ENCODE results near the gene HNF4A.

HNF4A gene

DNA sequence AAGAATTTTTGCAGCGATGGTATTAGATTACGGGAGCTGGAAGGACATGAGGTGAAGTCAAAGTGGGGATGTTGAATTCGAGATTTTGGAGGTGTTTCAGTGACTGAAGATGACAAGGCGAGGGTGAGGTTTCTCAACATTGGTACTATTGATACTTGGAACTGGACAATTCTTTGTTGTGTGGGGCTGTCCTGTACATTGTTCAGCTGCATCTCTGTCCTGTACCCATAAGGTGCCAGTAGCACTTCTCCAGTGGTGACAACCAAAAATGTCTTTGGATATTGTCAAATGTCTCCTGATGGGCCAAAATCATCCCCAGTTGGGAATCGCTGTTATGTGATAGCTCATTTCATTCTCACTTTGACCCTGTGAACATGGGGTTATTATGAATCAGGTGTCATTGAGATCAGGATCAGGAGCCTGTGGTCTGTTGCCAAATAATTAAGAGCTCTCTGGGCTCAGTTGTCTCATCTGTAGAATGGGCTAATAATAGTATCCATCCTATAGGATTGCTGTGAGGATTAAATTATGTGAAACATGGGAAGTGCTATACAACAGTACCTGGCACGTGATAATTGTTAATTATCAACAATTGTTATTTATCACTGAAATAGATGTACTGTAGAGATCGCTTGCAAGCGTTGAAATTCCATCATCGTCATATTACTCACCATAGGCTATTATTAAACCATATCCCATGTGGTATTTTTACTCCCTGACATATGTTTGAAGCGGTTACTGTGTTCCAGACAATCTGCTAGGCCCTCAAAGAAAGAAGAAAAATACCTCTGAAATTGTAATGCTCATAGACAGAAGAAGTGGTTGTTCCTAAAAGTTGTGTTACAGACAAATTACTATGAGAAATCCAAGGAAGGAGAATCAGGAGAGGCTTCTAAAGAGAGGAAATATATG, 71.6 kb downstream of the HNF4A start:
- Histone ChIP-seq H3K9me3 (ENCODE audit: insufficient read depth, low read depth, low read length) (no peaks in the 10 kb centered on the region), H3K4me1 (ENCODE audit: insufficient read depth, low read length) (no peaks in the 10 kb centered on the region), H3K4me3 (ENCODE audit: low read length) (no peak overlapping the region), H3K27ac (ENCODE audit: low read length) (no peak overlapping the region), H3K9ac (ENCODE audit: low read depth, low read length) (no peak overlapping the region), H3K27me3 (ENCODE audit: insufficient read depth, low read length) (no peaks in the 10 kb centered on the region), H3K36me3 (ENCODE audit: insufficient read depth, low read depth, low read length) (no peaks in the 10 kb centered on the region)

DNA sequence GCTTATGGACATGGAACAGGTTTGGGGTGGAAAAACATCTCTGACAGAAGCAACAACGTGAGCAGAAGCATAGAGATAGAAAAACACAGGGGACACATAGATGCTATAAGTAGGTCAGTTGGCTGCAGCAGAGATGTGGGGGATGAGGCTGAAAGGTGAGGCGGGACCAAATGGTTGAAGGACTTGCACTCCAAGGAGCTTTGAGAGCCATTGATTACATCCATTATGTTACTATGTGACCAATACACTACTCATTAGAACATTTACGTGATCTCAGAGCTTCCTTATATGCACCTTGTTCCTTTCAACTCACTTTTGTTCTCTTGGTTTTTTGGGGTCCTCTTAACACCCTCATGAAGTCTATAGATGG, 72.3 kb downstream of the HNF4A start:
- H3K27me3 ChIP-seq (ENCODE audit: insufficient read depth, low read length) = no peaks in the 10 kb centered on the region
- no peaks in the 10 kb centered on the region for H3K36me3 ChIP-seq (ENCODE audit: insufficient read depth, low read depth, low read length)
- no peak overlapping the region for H3K27ac ChIP-seq (ENCODE audit: low read length)
- no peaks in the 10 kb centered on the region for H3K4me1 ChIP-seq (ENCODE audit: insufficient read depth, low read length)
- no peaks in the 10 kb centered on the region for H3K9me3 ChIP-seq (ENCODE audit: insufficient read depth, low read depth, low read length)
- no peak overlapping the region for H3K4me3 ChIP-seq (ENCODE audit: low read length)
- no peak overlapping the region for H3K9ac ChIP-seq (ENCODE audit: low read depth, low read length)

DNA sequence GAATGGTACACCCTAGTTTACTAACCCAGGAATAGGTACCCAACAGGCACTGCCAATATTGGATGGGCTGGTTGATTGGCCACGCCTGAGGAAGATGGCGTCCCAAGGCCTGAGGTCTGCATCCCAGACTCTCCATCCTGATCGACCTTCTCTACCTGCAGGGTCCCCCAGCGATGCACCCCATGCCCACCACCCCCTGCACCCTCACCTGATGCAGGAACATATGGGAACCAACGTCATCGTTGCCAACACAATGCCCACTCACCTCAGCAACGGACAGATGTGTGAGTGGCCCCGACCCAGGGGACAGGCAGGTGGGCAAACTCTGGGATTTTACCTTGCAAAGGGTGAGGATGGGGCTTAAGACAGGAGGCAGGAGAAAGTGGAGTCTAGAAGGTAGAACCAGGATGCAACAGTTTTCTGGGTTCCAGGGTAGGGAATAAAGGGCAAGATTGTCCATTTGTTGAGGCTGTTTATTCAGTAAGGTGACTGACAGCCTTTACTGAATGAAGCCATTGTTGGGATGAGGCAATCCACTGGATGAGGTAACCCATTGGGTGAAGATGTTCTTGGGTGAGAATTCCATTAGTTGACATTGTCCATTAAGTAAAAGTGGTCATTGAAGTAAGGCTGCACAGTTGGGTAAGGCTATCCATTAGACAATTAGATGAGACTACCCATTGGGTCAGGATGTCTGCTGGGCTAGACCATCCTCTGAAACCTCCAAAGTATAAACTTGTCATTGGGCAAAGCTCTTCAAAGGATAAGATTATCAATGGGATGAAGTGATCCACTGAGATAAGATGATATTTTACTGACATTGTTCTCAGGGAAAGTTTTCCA, 72.9 kb downstream of the HNF4A start:
- Histone ChIP-seq H3K27ac (ENCODE audit: low read length) (no peak overlapping the region), H3K36me3 (ENCODE audit: insufficient read depth, low read depth, low read length) (no peaks in the 10 kb centered on the region), H3K4me3 (ENCODE audit: low read length) (no peak overlapping the region), H3K9ac (ENCODE audit: low read depth, low read length) (no peak overlapping the region), H3K27me3 (ENCODE audit: insufficient read depth, low read length) (no peaks in the 10 kb centered on the region), H3K4me1 (ENCODE audit: insufficient read depth, low read length) (no peaks in the 10 kb centered on the region), H3K9me3 (ENCODE audit: insufficient read depth, low read depth, low read length) (no peaks in the 10 kb centered on the region)

DNA sequence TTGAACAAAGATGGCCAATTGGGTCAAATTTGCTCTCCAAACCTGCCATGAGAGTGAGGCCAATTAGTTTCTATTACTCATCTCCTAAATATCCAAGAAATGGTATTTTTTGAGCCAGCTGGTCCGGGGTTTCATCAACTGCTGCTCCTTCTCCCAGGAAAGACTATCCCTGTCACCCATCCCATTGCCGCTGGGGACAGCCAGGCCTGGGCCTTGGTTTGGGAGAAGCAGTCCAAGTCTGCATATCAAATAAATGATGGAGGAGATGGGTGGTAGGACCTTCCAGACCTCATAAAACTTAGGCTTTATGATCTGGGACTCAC, 73.5 kb downstream of the HNF4A start:
- Histone ChIP-seq H3K36me3 (ENCODE audit: insufficient read depth, low read depth, low read length) (no peaks in the 10 kb centered on the region), H3K4me1 (ENCODE audit: insufficient read depth, low read length) (no peaks in the 10 kb centered on the region), H3K9me3 (ENCODE audit: insufficient read depth, low read depth, low read length) (no peaks in the 10 kb centered on the region), H3K9ac (ENCODE audit: low read depth, low read length) (no peak overlapping the region), H3K27ac (ENCODE audit: low read length) (no peak overlapping the region), H3K27me3 (ENCODE audit: insufficient read depth, low read length) (no peaks in the 10 kb centered on the region), H3K4me3 (ENCODE audit: low read length) (no peak overlapping the region)

DNA sequence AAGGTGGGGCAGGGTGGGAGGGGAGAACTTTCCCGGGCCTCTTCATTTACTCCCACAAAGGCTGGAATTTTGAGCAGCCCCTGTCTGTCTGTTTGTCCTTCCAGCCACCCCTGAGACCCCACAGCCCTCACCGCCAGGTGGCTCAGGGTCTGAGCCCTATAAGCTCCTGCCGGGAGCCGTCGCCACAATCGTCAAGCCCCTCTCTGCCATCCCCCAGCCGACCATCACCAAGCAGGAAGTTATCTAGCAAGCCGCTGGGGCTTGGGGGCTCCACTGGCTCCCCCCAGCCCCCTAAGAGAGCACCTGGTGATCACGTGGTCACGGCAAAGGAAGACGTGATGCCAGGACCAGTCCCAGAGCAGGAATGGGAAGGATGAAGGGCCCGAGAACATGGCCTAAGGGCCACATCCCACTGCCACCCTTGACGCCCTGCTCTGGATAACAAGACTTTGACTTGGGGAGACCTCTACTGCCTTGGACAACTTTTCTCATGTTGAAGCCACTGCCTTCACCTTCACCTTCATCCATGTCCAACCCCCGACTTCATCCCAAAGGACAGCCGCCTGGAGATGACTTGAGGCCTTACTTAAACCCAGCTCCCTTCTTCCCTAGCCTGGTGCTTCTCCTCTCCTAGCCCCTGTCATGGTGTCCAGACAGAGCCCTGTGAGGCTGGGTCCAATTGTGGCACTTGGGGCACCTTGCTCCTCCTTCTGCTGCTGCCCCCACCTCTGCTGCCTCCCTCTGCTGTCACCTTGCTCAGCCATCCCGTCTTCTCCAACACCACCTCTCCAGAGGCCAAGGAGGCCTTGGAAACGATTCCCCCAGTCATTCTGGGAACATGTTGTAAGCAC, 74.1 kb downstream of the HNF4A start:
- no peaks in the 10 kb centered on the region for H3K36me3 ChIP-seq (ENCODE audit: insufficient read depth, low read depth, low read length)
- H3K27ac ChIP-seq (ENCODE audit: low read length) = no peak overlapping the region
- H3K27me3 ChIP-seq (ENCODE audit: insufficient read depth, low read length) = no peaks in the 10 kb centered on the region
- H3K4me1 ChIP-seq (ENCODE audit: insufficient read depth, low read length) = no peaks in the 10 kb centered on the region
- H3K9ac ChIP-seq (ENCODE audit: low read depth, low read length) = no peak overlapping the region
- no peak overlapping the region for H3K4me3 ChIP-seq (ENCODE audit: low read length)
- no peaks in the 10 kb centered on the region for H3K9me3 ChIP-seq (ENCODE audit: insufficient read depth, low read depth, low read length)

DNA sequence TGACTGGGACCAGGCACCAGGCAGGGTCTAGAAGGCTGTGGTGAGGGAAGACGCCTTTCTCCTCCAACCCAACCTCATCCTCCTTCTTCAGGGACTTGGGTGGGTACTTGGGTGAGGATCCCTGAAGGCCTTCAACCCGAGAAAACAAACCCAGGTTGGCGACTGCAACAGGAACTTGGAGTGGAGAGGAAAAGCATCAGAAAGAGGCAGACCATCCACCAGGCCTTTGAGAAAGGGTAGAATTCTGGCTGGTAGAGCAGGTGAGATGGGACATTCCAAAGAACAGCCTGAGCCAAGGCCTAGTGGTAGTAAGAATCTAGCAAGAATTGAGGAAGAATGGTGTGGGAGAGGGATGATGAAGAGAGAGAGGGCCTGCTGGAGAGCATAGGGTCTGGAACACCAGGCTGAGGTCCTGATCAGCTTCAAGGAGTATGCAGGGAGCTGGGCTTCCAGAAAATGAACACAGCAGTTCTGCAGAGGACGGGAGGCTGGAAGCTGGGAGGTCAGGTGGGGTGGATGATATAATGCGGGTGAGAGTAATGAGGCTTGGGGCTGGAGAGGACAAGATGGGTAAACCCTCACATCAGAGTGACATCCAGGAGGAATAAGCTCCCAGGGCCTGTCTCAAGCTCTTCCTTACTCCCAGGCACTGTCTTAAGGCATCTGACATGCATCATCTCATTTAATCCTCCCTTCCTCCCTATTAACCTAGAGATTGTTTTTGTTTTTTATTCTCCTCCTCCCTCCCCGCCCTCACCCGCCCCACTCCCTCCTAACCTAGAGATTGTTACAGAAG, 75.0 kb downstream of the HNF4A start:
- H3K27ac ChIP-seq (ENCODE audit: low read length) = no peak overlapping the region
- no peaks in the 10 kb centered on the region for H3K27me3 ChIP-seq (ENCODE audit: insufficient read depth, low read length)
- no peaks in the 10 kb centered on the region for H3K4me1 ChIP-seq (ENCODE audit: insufficient read depth, low read length)
- H3K4me3 ChIP-seq (ENCODE audit: low read length) = no peak overlapping the region
- H3K9me3 ChIP-seq (ENCODE audit: insufficient read depth, low read depth, low read length) = no peaks in the 10 kb centered on the region
- H3K36me3 ChIP-seq (ENCODE audit: insufficient read depth, low read depth, low read length) = no peaks in the 10 kb centered on the region
- no peak overlapping the region for H3K9ac ChIP-seq (ENCODE audit: low read depth, low read length)

DNA sequence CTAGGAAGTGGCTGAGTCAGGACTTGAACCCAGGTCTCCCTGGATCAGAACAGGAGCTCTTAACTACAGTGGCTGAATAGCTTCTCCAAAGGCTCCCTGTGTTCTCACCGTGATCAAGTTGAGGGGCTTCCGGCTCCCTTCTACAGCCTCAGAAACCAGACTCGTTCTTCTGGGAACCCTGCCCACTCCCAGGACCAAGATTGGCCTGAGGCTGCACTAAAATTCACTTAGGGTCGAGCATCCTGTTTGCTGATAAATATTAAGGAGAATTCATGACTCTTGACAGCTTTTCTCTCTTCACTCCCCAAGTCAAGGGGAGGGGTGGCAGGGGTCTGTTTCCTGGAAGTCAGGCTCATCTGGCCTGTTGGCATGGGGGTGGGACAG, 75.6 kb downstream of the HNF4A start:
- no peaks in the 10 kb centered on the region for H3K27me3 ChIP-seq (ENCODE audit: insufficient read depth, low read length)
- H3K36me3 ChIP-seq (ENCODE audit: insufficient read depth, low read depth, low read length) = no peaks in the 10 kb centered on the region
- H3K4me1 ChIP-seq (ENCODE audit: insufficient read depth, low read length) = no peaks in the 10 kb centered on the region
- no peak overlapping the region for H3K4me3 ChIP-seq (ENCODE audit: low read length)
- H3K9me3 ChIP-seq (ENCODE audit: insufficient read depth, low read depth, low read length) = no peaks in the 10 kb centered on the region
- H3K27ac ChIP-seq (ENCODE audit: low read length) = no peak overlapping the region
- no peak overlapping the region for H3K9ac ChIP-seq (ENCODE audit: low read depth, low read length)

DNA sequence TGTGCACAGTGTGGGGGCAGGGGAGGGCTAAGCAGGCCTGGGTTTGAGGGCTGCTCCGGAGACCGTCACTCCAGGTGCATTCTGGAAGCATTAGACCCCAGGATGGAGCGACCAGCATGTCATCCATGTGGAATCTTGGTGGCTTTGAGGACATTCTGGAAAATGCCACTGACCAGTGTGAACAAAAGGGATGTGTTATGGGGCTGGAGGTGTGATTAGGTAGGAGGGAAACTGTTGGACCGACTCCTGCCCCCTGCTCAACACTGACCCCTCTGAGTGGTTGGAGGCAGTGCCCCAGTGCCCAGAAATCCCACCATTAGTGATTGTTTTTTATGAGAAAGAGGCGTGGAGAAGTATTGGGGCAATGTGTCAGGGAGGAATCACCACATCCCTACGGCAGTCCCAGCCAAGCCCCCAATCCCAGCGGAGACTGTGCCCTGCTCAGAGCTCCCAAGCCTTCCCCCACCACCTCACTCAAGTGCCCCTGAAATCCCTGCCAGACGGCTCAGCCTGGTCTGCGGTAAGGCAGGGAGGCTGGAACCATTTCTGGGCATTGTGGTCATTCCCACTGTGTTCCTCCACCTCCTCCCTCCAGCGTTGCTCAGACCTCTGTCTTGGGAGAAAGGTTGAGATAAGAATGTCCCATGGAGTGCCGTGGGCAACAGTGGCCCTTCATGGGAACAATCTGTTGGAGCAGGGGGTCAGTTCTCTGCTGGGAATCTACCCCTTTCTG, 76.2 kb downstream of the HNF4A start:
- Histone ChIP-seq H3K4me3 (ENCODE audit: low read length) (no peak overlapping the region), H3K36me3 (ENCODE audit: insufficient read depth, low read depth, low read length) (no peaks in the 10 kb centered on the region), H3K9ac (ENCODE audit: low read depth, low read length) (no peak overlapping the region), H3K27ac (ENCODE audit: low read length) (no peak overlapping the region), H3K4me1 (ENCODE audit: insufficient read depth, low read length) (no peaks in the 10 kb centered on the region), H3K9me3 (ENCODE audit: insufficient read depth, low read depth, low read length) (no peaks in the 10 kb centered on the region), H3K27me3 (ENCODE audit: insufficient read depth, low read length) (no peaks in the 10 kb centered on the region)

DNA sequence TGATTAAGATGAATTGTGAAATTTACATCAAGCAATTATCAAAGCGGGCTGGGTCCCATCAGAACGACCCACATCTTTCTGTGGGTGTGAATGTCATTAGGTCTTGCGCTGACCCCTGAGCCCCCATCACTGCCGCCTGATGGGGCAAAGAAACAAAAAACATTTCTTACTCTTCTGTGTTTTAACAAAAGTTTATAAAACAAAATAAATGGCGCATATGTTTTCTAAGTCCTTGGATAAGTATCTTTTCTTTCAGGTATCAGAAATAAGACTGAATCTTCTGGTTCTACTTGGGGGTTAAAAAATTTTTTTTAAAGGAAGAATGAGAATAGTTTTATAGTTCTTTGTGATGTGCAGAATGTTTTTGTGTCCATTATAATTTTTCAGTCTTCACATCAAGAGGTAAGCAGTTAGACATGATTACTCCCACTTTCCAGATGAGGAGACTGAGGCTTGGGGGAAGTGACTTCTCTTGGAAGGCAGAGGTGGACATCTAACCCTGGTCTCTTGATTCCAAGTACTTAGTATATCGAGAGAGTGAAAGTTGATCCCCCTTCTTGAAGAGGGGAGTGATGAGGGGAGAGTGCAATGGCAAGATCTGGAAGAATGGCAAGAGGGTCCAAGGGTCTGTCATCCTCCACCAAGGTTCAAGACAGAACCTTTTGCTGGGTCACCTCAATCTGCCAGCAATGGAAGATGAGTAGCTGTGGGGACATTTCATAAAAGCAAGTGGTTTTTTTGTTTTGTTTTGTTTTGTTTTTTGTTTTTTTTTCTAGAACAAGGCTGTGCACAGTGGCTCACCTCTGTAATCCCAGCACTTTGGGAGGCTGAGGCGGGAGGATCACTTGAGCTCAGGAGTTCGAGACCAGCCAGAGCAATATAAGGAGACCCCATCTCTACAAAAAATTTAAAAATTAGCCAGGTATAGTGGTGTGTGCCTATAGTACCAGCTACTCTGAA, 77.4 kb downstream of the HNF4A start:
- no peak overlapping the region for H3K4me3 ChIP-seq (ENCODE audit: low read length)
- H3K9me3 ChIP-seq (ENCODE audit: insufficient read depth, low read depth, low read length) = no peaks in the 10 kb centered on the region
- H3K27ac ChIP-seq (ENCODE audit: low read length) = no peak overlapping the region
- H3K9ac ChIP-seq (ENCODE audit: low read depth, low read length) = no peak overlapping the region
- no peaks in the 10 kb centered on the region for H3K4me1 ChIP-seq (ENCODE audit: insufficient read depth, low read length)
- no peaks in the 10 kb centered on the region for H3K27me3 ChIP-seq (ENCODE audit: insufficient read depth, low read length)
- no peaks in the 10 kb centered on the region for H3K36me3 ChIP-seq (ENCODE audit: insufficient read depth, low read depth, low read length)

Data from iPS-20b (cell line).